GM12874 (cell line): Measurements from ENCODE around the gene HCN2.

Source experiments
- CTCF ChIP-seq: IDR thresholded peaks from 2 replicates; pipeline ENCODE4 v1.5.1; 2011; ENCODE audit warnings: low read depth, mild to moderate bottlenecking, control low read depth, low read length, moderate library complexity; ENCODE audit not compliant: insufficient read depth

HCN2 gene

DNA sequence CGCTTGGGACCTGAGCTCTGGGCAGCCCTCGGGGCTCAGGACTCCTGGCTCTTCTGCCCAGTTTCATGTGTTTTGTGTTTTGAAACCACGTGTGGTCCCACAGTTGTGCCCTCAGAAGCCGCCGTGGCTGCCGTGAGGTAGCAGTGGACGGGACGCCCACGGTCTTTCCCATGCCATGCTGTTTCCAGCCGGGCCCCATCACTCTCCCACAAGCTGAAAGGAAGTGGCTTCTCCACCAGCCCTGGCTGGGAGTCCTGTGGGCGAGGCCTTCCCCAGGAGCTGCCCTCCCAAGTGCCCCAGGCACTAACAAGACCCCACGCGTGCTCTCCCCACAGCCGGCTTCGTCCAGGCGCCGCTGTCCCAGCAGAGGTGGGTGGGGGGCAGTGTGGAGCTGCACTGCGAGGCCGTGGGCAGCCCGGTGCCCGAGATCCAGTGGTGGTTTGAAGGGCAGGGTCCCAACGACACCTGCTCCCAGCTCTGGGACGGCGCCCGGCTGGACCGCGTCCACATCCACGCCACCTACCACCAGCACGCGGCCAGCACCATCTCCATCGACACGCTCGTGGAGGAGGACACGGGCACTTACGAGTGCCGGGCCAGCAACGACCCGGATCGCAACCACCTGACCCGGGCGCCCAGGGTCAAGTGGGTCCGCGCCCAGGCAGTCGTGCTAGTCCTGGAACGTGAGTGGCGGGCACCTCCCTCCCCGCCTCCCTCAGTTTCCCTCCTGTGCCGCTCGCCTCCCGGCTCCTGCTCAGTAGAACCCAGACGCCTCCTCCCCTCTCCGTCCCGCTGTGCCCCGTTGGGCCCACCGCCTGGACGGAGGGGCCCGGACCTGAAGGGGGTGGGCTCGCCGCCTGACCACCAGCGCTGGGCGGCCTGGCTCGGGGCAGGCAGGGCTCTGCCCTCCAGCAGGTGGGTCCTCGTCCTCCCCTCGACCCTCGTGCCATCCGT is 12.0 kb upstream of the HCN2 start:
- TF ChIP-seq CTCF, result no peak

DNA sequence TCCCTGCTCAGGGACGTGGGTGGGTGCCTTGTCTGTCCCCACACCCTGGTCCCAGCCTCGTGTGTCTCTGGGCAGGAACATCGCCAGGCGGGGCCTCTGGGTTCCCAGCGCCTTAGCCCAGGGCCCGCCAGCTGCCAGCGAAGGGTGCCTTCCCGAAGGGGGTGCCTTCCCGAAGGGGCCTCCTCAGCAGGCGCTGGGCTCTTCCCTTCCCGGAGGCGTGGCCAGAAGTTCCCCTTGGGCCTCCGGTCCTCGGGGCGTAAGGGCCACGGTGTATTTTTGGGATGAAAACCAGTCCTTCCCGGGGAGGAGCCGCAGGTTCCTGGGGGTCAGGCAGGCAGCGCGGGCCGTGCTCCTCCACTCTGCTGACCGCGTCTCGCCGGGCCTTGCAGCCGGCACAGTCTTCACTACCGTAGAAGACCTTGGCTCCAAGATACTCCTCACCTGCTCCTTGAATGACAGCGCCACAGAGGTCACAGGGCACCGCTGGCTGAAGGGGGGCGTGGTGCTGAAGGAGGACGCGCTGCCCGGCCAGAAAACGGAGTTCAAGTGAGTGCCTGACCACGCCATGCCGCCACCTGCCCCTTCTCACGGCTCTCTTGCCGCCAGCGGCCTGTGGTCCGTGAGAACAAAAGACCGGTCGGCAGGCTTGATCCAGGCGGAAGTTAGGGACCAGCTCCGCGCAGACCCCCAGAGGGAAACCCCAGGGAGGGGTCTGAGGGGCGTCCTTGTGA is 10.4 kb upstream of the HCN2 start:
- no peak for TF ChIP-seq CTCF

DNA sequence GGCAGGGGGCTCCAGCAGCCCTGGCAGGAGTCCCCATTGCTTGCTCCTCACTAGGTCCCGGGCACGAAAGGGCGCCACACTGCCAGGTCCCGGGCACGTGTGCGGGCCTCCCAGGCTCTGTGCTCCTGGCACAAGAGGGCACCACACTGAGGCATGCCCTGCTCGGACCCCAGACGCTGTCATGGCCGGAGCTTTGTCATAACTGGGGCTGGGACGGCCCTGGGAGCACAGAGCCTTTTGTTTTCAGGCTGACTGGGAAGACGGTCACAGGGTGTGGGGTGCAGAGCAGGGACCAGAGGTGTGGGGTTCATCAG is 9.9 kb upstream of the HCN2 start:
- no peak for TF ChIP-seq CTCF

GRCh38 chr19:580274-580835 is 9.3 kb upstream of the HCN2 start:
- no peak for TF ChIP-seq CTCF

- TF ChIP-seq CTCF, result no peak
Measured at GRCh38 chr19:581399-582111, 8.1 kb upstream of the HCN2 start.

- TF ChIP-seq CTCF, result no peak
Measured at GRCh38 chr19:582497-583197, 7.0 kb upstream of the HCN2 start.
